GM18867 (cell line): ENCODE measurements around the gene SPEF2.
"Not testable (repeated sequence)": the region's sequence is repeated elsewhere in the genome, so short reads cannot be mapped to it uniquely, and the experiment has no call there.

ENCODE experiments used
- ATAC-seq: cut with Tn5 transposase; IDR thresholded peaks from one replicate; pipeline ENCODE4 v1.9.1; 2021; ENCODE audit warnings: mild to moderate bottlenecking, moderate library complexity; ENCODE audit not compliant: unreplicated experiment

The SPEF2 gene

GRCh38 chr5:35651002-35651756 is 33.5 kb downstream of the SPEF2 start:
- ATAC-seq = peak; percentile 68

- ATAC-seq = no peak
Measured at GRCh38 chr5:35656721-35657120, 39.1 kb downstream of the SPEF2 start.

- ATAC-seq = no peak
Measured at GRCh38 chr5:35657877-35658276, 40.2 kb downstream of the SPEF2 start.

- no peak for ATAC-seq
Measured at GRCh38 chr5:35659556-35659955, 41.9 kb downstream of the SPEF2 start.

GRCh38 chr5:35660451-35660850 is 42.8 kb downstream of the SPEF2 start:
- ATAC-seq = no peak

DNA sequence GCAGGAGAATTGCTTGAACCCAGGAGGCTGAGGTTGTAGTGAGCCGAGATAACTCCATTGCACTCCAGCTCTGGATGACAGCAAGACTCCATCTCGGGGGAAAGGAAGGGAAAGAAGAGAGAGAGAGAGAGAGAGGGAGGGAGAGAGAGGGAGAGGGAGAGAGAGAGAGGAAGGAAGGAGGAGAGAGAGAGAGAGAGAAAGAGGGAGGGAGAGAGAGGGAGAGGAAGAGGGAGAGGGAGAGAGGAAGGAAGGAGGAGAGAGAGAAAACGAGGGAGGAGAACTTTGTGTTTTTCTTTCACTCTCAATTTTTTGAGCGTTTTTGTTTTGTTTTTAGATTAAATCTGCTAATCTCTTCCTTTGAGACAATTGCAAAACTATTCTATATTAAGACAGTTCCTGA is 46.9 kb downstream of the SPEF2 start:
- no peak for ATAC-seq

DNA sequence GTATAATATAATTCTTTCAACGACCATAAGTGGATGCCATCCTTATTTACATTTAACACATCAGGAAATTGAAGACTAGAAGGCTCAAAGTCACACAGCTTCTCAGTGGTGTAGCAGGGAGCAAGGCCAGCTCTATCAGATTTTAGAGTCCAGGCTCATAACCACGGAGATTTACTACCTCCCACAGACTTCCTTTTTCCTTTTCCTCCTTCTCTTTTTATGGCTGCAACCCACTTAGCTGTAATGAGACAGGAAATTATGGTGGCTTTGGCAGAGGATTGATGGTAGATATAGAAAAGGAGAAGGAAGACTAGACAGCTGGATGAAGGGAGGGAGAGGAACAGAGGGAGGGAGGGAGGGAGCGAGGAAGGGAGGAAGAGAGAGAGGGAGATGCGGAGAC is 47.4 kb downstream of the SPEF2 start:
- ATAC-seq = no peak

DNA sequence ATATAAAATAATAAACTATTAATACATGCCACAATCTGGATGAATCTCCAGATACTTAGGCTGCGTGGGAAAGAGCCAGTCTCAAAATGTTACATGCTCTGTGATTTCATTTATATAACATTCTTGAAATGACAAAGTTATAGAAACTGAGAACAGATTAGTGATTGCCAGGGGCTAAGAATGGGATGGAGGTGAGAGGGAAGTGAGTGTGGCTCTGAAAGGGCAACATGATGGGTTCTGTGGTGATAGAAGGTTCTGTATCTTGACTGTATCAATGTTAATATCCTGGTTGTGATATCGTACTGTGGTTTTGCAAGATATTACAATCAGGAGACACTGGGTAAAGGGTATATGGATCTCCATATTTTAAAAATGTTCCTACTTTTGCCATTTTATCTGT is 50.7 kb downstream of the SPEF2 start:
- ATAC-seq = no peak

DNA sequence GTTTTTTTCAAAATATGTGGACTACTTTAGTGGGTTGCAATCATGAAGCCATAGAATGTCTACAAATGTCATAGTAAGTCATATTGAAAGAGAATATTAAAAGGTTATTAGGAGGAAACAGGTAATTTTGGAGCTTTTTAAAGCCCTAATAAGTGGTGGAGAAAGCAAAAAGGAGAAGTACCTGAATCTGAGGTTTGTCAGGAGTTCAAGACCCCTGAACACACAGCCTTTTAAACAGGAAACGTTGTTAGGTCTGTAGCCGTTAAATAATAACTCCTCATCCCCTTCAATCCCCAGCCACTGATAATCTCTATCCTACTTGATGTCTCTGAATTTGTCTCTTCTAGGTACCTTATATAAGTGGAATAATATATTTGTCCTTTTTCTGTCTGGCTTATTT is 51.1 kb downstream of the SPEF2 start:
- no peak for ATAC-seq

DNA sequence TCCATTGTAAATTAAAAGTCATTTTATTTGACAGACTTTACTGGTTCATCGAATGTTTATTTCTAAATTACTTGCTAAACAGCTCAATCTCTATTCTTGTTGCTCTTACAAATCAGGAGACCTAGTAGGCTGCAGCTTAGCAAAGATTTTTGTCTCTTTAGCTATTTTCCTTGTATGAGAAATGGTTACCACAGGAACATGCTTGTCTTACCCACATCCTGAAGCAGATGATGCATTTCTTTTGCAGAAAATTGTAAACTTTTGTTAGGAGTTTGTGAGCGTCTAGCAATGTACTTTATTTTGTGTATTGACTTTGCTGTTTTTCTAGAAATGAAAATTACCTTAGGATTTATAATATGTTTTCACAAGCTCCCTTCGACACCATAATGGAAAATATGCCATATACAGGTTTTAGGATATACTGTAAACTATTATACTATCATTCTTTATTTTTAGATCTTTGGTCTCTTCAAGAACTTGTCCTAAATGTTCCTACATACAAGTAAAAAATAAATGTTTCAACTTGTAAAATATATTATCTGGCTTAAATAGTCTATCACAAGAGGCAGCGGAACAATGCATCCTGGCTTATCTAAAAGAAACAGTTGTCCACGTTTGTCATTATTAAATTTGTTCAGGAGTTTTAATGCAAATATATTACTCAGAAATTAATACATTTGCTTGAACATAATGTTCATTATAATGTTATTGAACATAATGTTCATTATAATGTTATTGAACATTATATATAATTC is 54.1 kb downstream of the SPEF2 start:
- no peak for ATAC-seq

DNA sequence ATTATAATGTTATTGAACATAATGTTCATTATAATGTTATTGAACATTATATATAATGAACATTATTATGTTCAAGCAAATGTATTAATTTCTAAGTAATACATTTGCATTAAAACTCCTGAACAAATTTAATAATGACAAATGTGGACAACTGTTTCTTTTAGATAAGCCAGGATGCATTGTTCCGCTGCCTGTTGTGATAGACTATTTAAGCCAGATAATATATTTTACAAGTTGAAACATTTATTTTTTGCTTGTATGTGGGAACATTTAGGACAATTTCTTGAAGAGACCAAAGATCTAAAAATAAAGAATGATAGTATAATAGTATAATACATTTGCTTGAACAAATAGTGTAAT is 54.6 kb downstream of the SPEF2 start:
- ATAC-seq = not testable (repeated sequence)

- ATAC-seq = no peak
Measured at GRCh38 chr5:35672995-35673394, 55.3 kb downstream of the SPEF2 start.

GRCh38 chr5:35674049-35674448 is 56.4 kb downstream of the SPEF2 start:
- no peak for ATAC-seq

- no peak for ATAC-seq
Measured at GRCh38 chr5:35675392-35675791, 57.7 kb downstream of the SPEF2 start.

- ATAC-seq = no peak
Measured at GRCh38 chr5:35677878-35678277, 60.2 kb downstream of the SPEF2 start.

GRCh38 chr5:35678661-35679060 is 61.0 kb downstream of the SPEF2 start:
- ATAC-seq = no peak

GRCh38 chr5:35679357-35679756 is 61.7 kb downstream of the SPEF2 start:
- no peak for ATAC-seq

GRCh38 chr5:35681911-35682310 is 64.2 kb downstream of the SPEF2 start:
- ATAC-seq = no peak

GRCh38 chr5:35683466-35683865 is 65.8 kb downstream of the SPEF2 start:
- ATAC-seq = no peak

GRCh38 chr5:35685161-35685560 is 67.5 kb downstream of the SPEF2 start:
- ATAC-seq = no peak

DNA sequence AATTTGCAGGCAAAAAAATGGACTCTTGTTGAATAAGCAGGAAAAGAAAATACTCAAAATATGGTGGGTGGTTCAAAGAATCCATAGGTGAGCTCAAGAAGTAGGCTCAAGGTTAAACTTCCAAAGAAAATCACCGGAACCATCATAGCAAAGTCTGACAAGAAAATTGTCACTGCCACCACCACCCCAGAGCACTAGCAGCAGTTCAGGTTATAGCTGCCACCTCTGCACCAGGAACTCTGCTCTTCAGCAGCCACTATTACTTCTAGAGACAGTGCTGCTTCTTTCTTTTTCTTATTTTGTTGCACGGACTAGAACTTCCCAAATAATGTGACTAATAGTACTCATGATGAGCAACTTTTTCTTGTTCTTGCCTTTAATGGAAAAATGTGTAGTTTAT is 70.3 kb downstream of the SPEF2 start:
- no peak for ATAC-seq

- no peak for ATAC-seq
Measured at GRCh38 chr5:35694481-35694880, 76.8 kb downstream of the SPEF2 start.
